Neural progenitor cell (in vitro differentiated cells): ENCODE results near the gene ARPC5. TPM values are rescaled to one million over a fixed set of nuclear protein-coding genes. Genes with fewer than 3 reads are reported as not detected.

Source experiments
- DNase-seq: peaks from one replicate; pipeline ENCODE4 v3.0.0-alpha.2; 2016; ENCODE audit warnings: low spot score
- H2AFZ ChIP-seq: fragments of 200-600 bp; sonication (generic); replicated peaks from 2 replicates; pipeline ENCODE4 v1.6.1; 2016; ENCODE audit warnings: antibody characterized with exemption
- H3F3A ChIP-seq: fragments of 200-600 bp; sonication (generic); 2 replicates; pipeline ENCODE4 v1.6.1; 2016; ENCODE audit warnings: antibody characterized with exemption, low read depth
- H3K27ac ChIP-seq: fragments of 200-600 bp; sonication (generic); 2 replicates; pipeline ENCODE4 v1.5.1; 2016; ENCODE audit warnings: mild to moderate bottlenecking
- H3K27me3 ChIP-seq: fragments of 200-600 bp; sonication (generic); 2 replicates; pipeline ENCODE4 v1.6.1; 2016; ENCODE audit warnings: mild to moderate bottlenecking, moderate library complexity
- H3K36me3 ChIP-seq: fragments of 200-600 bp; sonication (generic); 2 replicates; pipeline ENCODE4 v1.5.1; 2016
- H3K4me1 ChIP-seq: fragments of 200-600 bp; sonication (generic); 2 replicates; pipeline ENCODE4 v1.6.1; 2016; ENCODE audit warnings: mixed run types
- H3K4me2 ChIP-seq: fragments of 200-600 bp; sonication (generic); 2 replicates; pipeline ENCODE4 v1.6.1; 2016
- H3K4me3 ChIP-seq: fragments of 200-600 bp; sonication (generic); 2 replicates; pipeline ENCODE4 v1.5.1; 2016
- H3K79me2 ChIP-seq: fragments of 200-600 bp; sonication (generic); 2 replicates; pipeline ENCODE4 v1.6.1; 2016; ENCODE audit warnings: low read depth
- H3K9ac ChIP-seq: fragments of 200-600 bp; sonication (generic); 2 replicates; pipeline ENCODE4 v1.6.1; 2016
- H3K9me3 ChIP-seq: fragments of 200-600 bp; sonication (generic); 2 replicates; pipeline ENCODE4 v1.5.1; 2016; ENCODE audit warnings: low read depth
- H4K20me1 ChIP-seq: fragments of 200-600 bp; sonication (generic); 2 replicates; pipeline ENCODE4 v1.6.1; 2016; ENCODE audit warnings: low read depth
- H3K27ac Mint-ChIP-seq: 3 replicates; pipeline ENCODE4 v1.8.0; 2021; ENCODE audit warnings: mixed read lengths
- H3K27me3 Mint-ChIP-seq: 2 replicates; pipeline ENCODE4 v1.8.0; 2022; ENCODE audit warnings: low read depth, mild to moderate bottlenecking, inconsistent platforms, moderate library complexity, mixed read lengths; ENCODE audit not compliant: insufficient read depth
- H3K36me3 Mint-ChIP-seq: 3 replicates; pipeline ENCODE4 v1.8.0; 2021; ENCODE audit warnings: mixed read lengths
- H3K4me1 Mint-ChIP-seq: 3 replicates; pipeline ENCODE4 v1.8.0; 2021; ENCODE audit warnings: mixed read lengths
- H3K4me3 Mint-ChIP-seq: 3 replicates; pipeline ENCODE4 v1.8.0; 2021; ENCODE audit warnings: mild to moderate bottlenecking, moderate library complexity, mixed read lengths
- H3K9me3 Mint-ChIP-seq: 3 replicates; pipeline ENCODE4 v1.8.0; 2020; ENCODE audit warnings: mixed read lengths
- CTCF ChIP-seq: fragments of 200-600 bp; sonication (generic); IDR thresholded peaks from 2 replicates; pipeline ENCODE4 v1.5.1; 2017; ENCODE audit warnings: antibody characterized with exemption, mild to moderate bottlenecking
- EZH2 ChIP-seq: fragments of 200-600 bp; sonication (generic); IDR thresholded peaks from 2 replicates; pipeline ENCODE4 v1.6.1; 2017; ENCODE audit warnings: antibody characterized with exemption, mild to moderate bottlenecking, moderate library complexity
- EZH2phosphoT487 ChIP-seq: fragments of 200-600 bp; sonication (generic); IDR thresholded peaks from 2 replicates; pipeline ENCODE4 v1.6.1; 2017; ENCODE audit warnings: antibody characterized with exemption
- total RNA-seq: library from RNA; depleted of rRNA; stranded (reverse); fragments of >200 nt; gene quantifications from 2 replicates; pipeline ENCODE4 v1.2.3, GENCODE V29; 2015; ENCODE audit warnings: low replicate concordance

Gene ARPC5
- total RNA-seq, 1 donor from 2014 or later: 131 TPM

DNA sequence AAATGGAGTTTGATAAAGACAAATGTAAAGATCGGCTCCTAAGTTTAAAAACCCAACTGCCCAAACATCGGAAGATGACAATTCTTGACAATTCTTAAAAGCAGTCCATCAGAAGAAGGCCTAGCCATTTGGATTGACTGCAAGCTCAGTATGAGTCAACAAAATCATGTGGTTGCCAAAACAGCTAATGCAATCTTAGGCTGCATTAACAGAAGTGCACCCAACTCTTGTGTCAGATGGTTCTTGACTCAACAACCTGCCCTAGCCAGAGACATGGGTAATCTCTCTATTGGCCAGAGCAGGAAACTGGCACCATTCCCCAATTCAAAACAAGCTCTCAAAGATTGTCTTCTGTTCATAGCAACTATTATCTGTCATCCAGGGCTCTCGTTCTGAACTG, 35.4 kb downstream of the ARPC5 start:
- Histone ChIP-seq H3K36me3 (no peaks in the 10 kb centered on the region), H4K20me1 (no peaks in the 10 kb centered on the region), H3K4me1 (no peaks in the 10 kb centered on the region), H3K4me2 (no peak overlapping the region), H2AFZ (no peak overlapping the region), H3F3A (no peaks in the 10 kb centered on the region), H3K79me2 (no peaks in the 10 kb centered on the region), H3K27ac (no peak overlapping the region), H3K9me3 (no peaks in the 10 kb centered on the region), H3K4me3 (no peak overlapping the region), H3K27me3 (no peaks in the 10 kb centered on the region), H3K9ac (no peak overlapping the region)
- no peaks in the 10 kb centered on the region for H3K36me3 Mint-ChIP-seq
- H3K9me3 Mint-ChIP-seq: no peaks in the 10 kb centered on the region
- no peak for TF ChIP-seq CTCF
- TF ChIP-seq EZH2phosphoT487: no peak
- no peak for TF ChIP-seq EZH2
- DNase-seq: no peak
- peaks cover 13% of the 10 kb centered on the region for H3K4me1 Mint-ChIP-seq
- no peak overlapping the region for H3K27ac Mint-ChIP-seq
- peaks cover 3% of the 10 kb centered on the region for H3K27me3 Mint-ChIP-seq
- no peak overlapping the region for H3K4me3 Mint-ChIP-seq

GRCh38 chr1:183598386-183598785, 37.2 kb downstream of the ARPC5 start:
- DNase-seq: no peak
- Mint-ChIP-seq H3K27ac (no peak overlapping the region), H3K4me3 (no peak overlapping the region), H3K36me3 (no peaks in the 10 kb centered on the region), H3K9me3 (no peaks in the 10 kb centered on the region), H3K4me1 (peaks cover 11% of the 10 kb centered on the region), H3K27me3 (no peaks in the 10 kb centered on the region)
- H3K27me3 ChIP-seq: no peaks in the 10 kb centered on the region
- H3K9ac ChIP-seq: no peak overlapping the region
- H4K20me1 ChIP-seq: no peaks in the 10 kb centered on the region
- no peak overlapping the region for H3K4me3 ChIP-seq
- H3K27ac ChIP-seq: no peak overlapping the region
- H3K36me3 ChIP-seq: no peaks in the 10 kb centered on the region
- TF ChIP-seq EZH2phosphoT487 (no peak), EZH2 (no peak), CTCF (no peak)
- H3K9me3 ChIP-seq: no peaks in the 10 kb centered on the region
- H3K79me2 ChIP-seq: no peaks in the 10 kb centered on the region
- H3F3A ChIP-seq: no peaks in the 10 kb centered on the region
- H3K4me2 ChIP-seq: no peak overlapping the region
- no peak overlapping the region for H2AFZ ChIP-seq
- no peaks in the 10 kb centered on the region for H3K4me1 ChIP-seq

DNA sequence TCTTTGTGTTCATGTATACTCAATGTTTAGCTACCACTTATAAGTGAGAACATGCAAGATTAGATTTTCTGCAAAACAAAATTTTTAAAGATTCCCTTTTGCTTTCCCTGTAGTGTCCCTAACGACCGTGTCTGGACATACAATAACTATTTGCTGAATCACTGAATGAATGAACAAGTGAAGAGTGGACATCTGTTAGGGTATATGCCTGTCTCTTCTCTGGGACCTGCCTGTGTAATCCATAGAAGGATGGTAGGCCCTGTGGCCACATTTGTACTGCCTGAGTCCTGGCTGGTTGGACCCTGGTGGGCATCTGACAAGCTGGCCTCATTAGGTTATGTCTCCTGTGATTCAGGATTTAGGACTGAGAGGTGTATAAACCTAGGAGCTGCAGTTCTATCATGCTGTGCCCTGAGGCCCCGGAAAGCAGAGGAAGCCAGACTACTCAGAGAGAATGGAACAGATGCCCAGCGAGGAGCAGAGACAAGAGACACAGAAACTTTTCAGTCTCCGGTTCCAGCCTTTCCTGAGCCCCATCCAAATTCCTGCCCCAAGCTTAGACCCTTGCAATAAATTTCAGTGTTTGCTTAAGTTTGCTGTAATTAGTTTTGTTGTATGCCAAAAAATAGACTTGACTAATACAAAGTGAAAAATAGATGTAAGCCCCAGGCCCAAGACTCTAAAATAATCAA, 37.8 kb downstream of the ARPC5 start:
- H3K27me3 Mint-ChIP-seq: peaks cover under 1% of the 10 kb centered on the region
- Histone ChIP-seq H4K20me1 (no peaks in the 10 kb centered on the region), H3K9ac (no peak overlapping the region), H3K27ac (no peak overlapping the region), H3K36me3 (no peaks in the 10 kb centered on the region), H3K27me3 (no peaks in the 10 kb centered on the region), H2AFZ (no peak overlapping the region), H3K4me1 (no peaks in the 10 kb centered on the region), H3K79me2 (no peaks in the 10 kb centered on the region), H3F3A (no peaks in the 10 kb centered on the region), H3K4me3 (no peak overlapping the region), H3K4me2 (no peak overlapping the region), H3K9me3 (no peaks in the 10 kb centered on the region)
- H3K9me3 Mint-ChIP-seq: no peaks in the 10 kb centered on the region
- DNase-seq: no peak
- no peak overlapping the region for H3K27ac Mint-ChIP-seq
- peaks cover 17% of the 10 kb centered on the region for H3K4me1 Mint-ChIP-seq
- no peaks in the 10 kb centered on the region for H3K36me3 Mint-ChIP-seq
- no peak overlapping the region for H3K4me3 Mint-ChIP-seq
- TF ChIP-seq EZH2phosphoT487 (no peak), CTCF (no peak), EZH2 (no peak)
